SK-N-SH (cell line): ENCODE data around the gene ERRFI1. TPM values are rescaled to one million over a fixed set of nuclear protein-coding genes. Genes with fewer than 3 reads are reported as not detected.

Experiments used
- CTCF ChIA-PET: fragments of 300-600, 350-600 bp; formaldehyde crosslinking; extraction: SDS; loops from one replicate; lab custom pipeline; 2021; lab: Yijun Ruan, JAX
- POLR2A ChIA-PET: fragments of 350-600 bp; sonication (Branson Sonifier 250); formaldehyde crosslinking; extraction: SDS; loops from one replicate; lab custom pipeline; 2020; ENCODE audit warnings: antibody characterized with exemption, inconsistent platforms; lab: Yijun Ruan, JAX
- DNase-seq: peaks from one replicate; pipeline ENCODE4 v3.0.0; 2012
- H2AFZ ChIP-seq: fragments of 200-600 bp; sonication (generic); 2 replicates; pipeline ENCODE4 v1.8.1; 2016; ENCODE audit warnings: antibody characterized with exemption, mild to moderate bottlenecking, low read depth
- H3F3A ChIP-seq: fragments of 200-600 bp; sonication (generic); replicated peaks from 2 replicates; pipeline ENCODE3; 2016; ENCODE audit warnings: antibody characterized with exemption, mild to moderate bottlenecking; ENCODE audit not compliant: insufficient read depth
- H3K27ac ChIP-seq, 2 experiments: fragments of 200-500 bp in 1 of 2; fragments of 200-600 bp in 1 of 2; sonication (Bioruptor generic) in 1 of 2; sonication (generic), shearing (Covaris generic) in 1 of 2; 2 replicates each; pipeline versions ENCODE4 v1.5.1 to v1.6.1; 2014 to 2016; ENCODE audit warnings: low read depth in 2 of 2, inconsistent platforms in 1 of 2, low read length in 1 of 2, mild to moderate bottlenecking in 1 of 2, mixed read lengths in 1 of 2
- H3K27me3 ChIP-seq: fragments of 200-600 bp; sonication (generic), shearing (Covaris generic); 2 replicates; pipeline ENCODE4 v1.6.1; 2016; ENCODE audit warnings: mixed run types; ENCODE audit not compliant: insufficient read depth
- H3K36me3 ChIP-seq, 2 experiments: fragments of 200-500 bp in 1 of 2; fragments of 200-600 bp in 1 of 2; sonication (Bioruptor generic) in 1 of 2; sonication (generic) in 1 of 2; replicated peaks in 1 of 2; 2 replicates each; pipeline versions ENCODE3 to v1.5.1; 2014 to 2016; ENCODE audit warnings: low read length in 1 of 2, mild to moderate bottlenecking in 1 of 2; ENCODE audit not compliant: insufficient read depth in 2 of 2, control insufficient read depth in 1 of 2
- H3K4me1 ChIP-seq, 2 experiments: fragments of 200-500 bp in 1 of 2; fragments of 200-600 bp in 1 of 2; sonication (Bioruptor generic) in 1 of 2; sonication (generic), shearing (Covaris generic) in 1 of 2; 2 replicates each; pipeline versions ENCODE4 v1.5.1 to v1.6.1; 2014 to 2016; ENCODE audit warnings: low read depth in 1 of 2, low read length in 1 of 2, mixed run types in 1 of 2; ENCODE audit not compliant: insufficient read depth in 2 of 2, control insufficient read depth in 1 of 2
- H3K4me2 ChIP-seq: fragments of 200-600 bp; sonication (generic), shearing (Covaris generic); 2 replicates; pipeline ENCODE4 v1.6.1; 2017; ENCODE audit warnings: mixed run types
- H3K4me3 ChIP-seq, 2 experiments: fragments of 200-500 bp in 1 of 2; fragments of 200-600 bp in 1 of 2; sonication (Bioruptor generic) in 1 of 2; sonication (generic), shearing (Covaris generic) in 1 of 2; 2 replicates each; pipeline versions ENCODE4 v1.5.1 to v1.8.1; 2014 to 2016; ENCODE audit warnings: low read depth in 2 of 2, inconsistent platforms in 1 of 2, low read length in 1 of 2, mild to moderate bottlenecking in 1 of 2, mixed read lengths in 1 of 2, moderate library complexity in 1 of 2
- H3K79me2 ChIP-seq: fragments of 200-600 bp; sonication (generic); 2 replicates; pipeline ENCODE4 v1.8.1; 2017; ENCODE audit warnings: mild to moderate bottlenecking; ENCODE audit not compliant: insufficient read depth
- H3K9ac ChIP-seq: fragments of 200-600 bp; sonication (generic); 2 replicates; pipeline ENCODE4 v1.6.1; 2017; ENCODE audit warnings: mixed run types
- H3K9me2 ChIP-seq: fragments of 200-600 bp; sonication (generic); 2 replicates; pipeline ENCODE4 v1.6.1; 2017; ENCODE audit warnings: mixed run types
- H3K9me3 ChIP-seq: fragments of 200-600 bp; sonication (generic); 2 replicates; pipeline ENCODE4 v1.6.1; 2017; ENCODE audit warnings: mixed run types, mild to moderate bottlenecking, moderate library complexity
- H4K20me1 ChIP-seq: fragments of 200-600 bp; sonication (generic); 2 replicates; pipeline ENCODE4 v1.6.1; 2017; ENCODE audit warnings: mild to moderate bottlenecking, mixed run types; ENCODE audit not compliant: insufficient read depth
- CTCF ChIP-seq: fragments of 200-600 bp; sonication (generic); IDR thresholded peaks from 2 replicates; pipeline ENCODE4 v1.6.1; 2017; ENCODE audit warnings: antibody characterized with exemption, mild to moderate bottlenecking, moderate library complexity
- ELF1 ChIP-seq: IDR thresholded peaks from 2 replicates; pipeline ENCODE4 v1.4.0; 2012
- EP300 ChIP-seq, 2 experiments: IDR thresholded peaks; 2 replicates each; pipeline versions ENCODE4 v1.4.0 to v1.6.1; 2012; ENCODE audit warnings: borderline replicate concordance in 1 of 2, low read depth in 1 of 2, low read length in 1 of 2
- EZH2phosphoT487 ChIP-seq: fragments of 200-600 bp; sonication (generic); IDR thresholded peaks from 2 replicates; pipeline ENCODE4 v1.6.1; 2017; ENCODE audit warnings: low read depth, mixed run types, mild to moderate bottlenecking, antibody characterized with exemption, moderate library complexity, borderline replicate concordance
- FOSL2 ChIP-seq: IDR thresholded peaks from 2 replicates; pipeline ENCODE4 v1.4.0; 2012; ENCODE audit warnings: low read depth, mild to moderate bottlenecking, moderate library complexity, borderline replicate concordance
- PBX3 ChIP-seq: IDR thresholded peaks from 2 replicates; pipeline ENCODE4; 2012
- RCOR1 ChIP-seq: fragments of 150-350 bp; IDR thresholded peaks from 2 replicates; pipeline ENCODE4 v1.6.1; 2017; ENCODE audit warnings: antibody characterized with exemption, low read length
- RFX5 ChIP-seq: IDR thresholded peaks from 2 replicates; pipeline ENCODE4 v1.6.1; 2012; ENCODE audit warnings: mild to moderate bottlenecking, improper control_type of control experiment, low read length
- RXRA ChIP-seq: IDR thresholded peaks from 2 replicates; pipeline ENCODE4 v1.4.0; 2012; ENCODE audit warnings: low read depth, mild to moderate bottlenecking, borderline replicate concordance
- TEAD4 ChIP-seq: IDR thresholded peaks from 2 replicates; pipeline ENCODE4 v1.4.0; 2012; ENCODE audit warnings: mild to moderate bottlenecking, borderline replicate concordance; ENCODE audit not compliant: insufficient read depth
- USF2 ChIP-seq: fragments of 150-350 bp; IDR thresholded peaks from 2 replicates; pipeline ENCODE4 v1.6.1; 2017; ENCODE audit warnings: antibody characterized with exemption, low read length, low read depth, borderline replicate concordance
- YY1 ChIP-seq: IDR thresholded peaks from 2 replicates; pipeline ENCODE4 v1.4.0; 2012; ENCODE audit warnings: low read depth, mild to moderate bottlenecking
- WGBS: methylation state at CpG from one replicate; pipeline ENCODE4 v1.1.6; 2017; ENCODE audit warnings: low lambda C conversion rate; 5-methylcytosine and 5-hydroxymethylcytosine counted together
- polyA plus RNA-seq, 3 experiments: library from polyadenylated mRNA; depleted of rRNA; stranded (reverse); fragments of >200 nt; gene quantifications; 2 replicates each; pipeline ENCODE4 v1.2.3, GENCODE V29; 2012

The ERRFI1 gene
- polyA plus RNA-seq, 1 of the 3 experiments (the other 2 are of a cell fraction): 65.6 TPM

- Histone ChIP-seq H4K20me1 (peaks cover 34% of the 10 kb centered on the region), H3K9ac (no peak overlapping the region), H3K4me3 (no peak overlapping the region), H3K36me3 (peaks cover 0 to 14% of the 10 kb centered on the region in 2 experiments), H3K79me2 (peaks cover 93% of the 10 kb centered on the region), H3K27ac (peak overlapping the region in 1 of 2 experiments; percentile 72; a peak in 1 of 4 replicates), H3K9me2 (no peaks in the 10 kb centered on the region), H3K9me3 (no peaks in the 10 kb centered on the region), H3F3A (peaks cover 56% of the 10 kb centered on the region), H3K4me1 (peaks cover 13 to 69% of the 10 kb centered on the region in 2 experiments), H2AFZ (no peak overlapping the region), H3K27me3 (no peaks in the 10 kb centered on the region), H3K4me2 (no peak overlapping the region)
- TF ChIP-seq RFX5 (no peak), CTCF (no peak), FOSL2 (no peak), RXRA (no peak), YY1 (no peak), USF2 (no peak), EZH2phosphoT487 (no peak), RCOR1 (no peak), PBX3 (no peak), EP300 (IDR thresholded peaks at IDR 0.05; ENCODE audit: borderline replicate concordance in 1 of 2, low read depth in 1 of 2, low read length in 1 of 2) (no peak), ELF1 (no peak), TEAD4 (no peak)
- 82% methylated on average over 3 of the region's 3 CpGs for WGBS
- ChIA-PET CTCF (interaction anchor here (1.0 to 10.6 kb wide), 7 partner anchors 12 to 332 kb away, joined by 3 to 293 read pairs (median 67); partner anchors contain the start of gene SLC45A1), POLR2A (no interaction called here)
- no peak for DNase-seq
Observed at GRCh38 chr1:8018492-8019228, 7.4 kb downstream of the ERRFI1 start.
